HepG2 (cell line): ENCODE results near the gene SLC22A23. TPM values are rescaled to one million over a fixed set of nuclear protein-coding genes. Genes with fewer than 3 reads are reported as not detected.

ENCODE experiments used
- CAMTA2 ChIP-seq: sonication (generic); formaldehyde crosslinking; IDR thresholded peaks from 2 replicates; pipeline ENCODE4 v1.4.0; 2020; ENCODE audit warnings: mild to moderate bottlenecking, missing genetic modification reagents, borderline replicate concordance
- CBX1 ChIP-seq: IDR thresholded peaks from one replicate; pipeline ENCODE4 v1.6.1; 2016; ENCODE audit warnings: antibody characterized with exemption, low read depth
- CENPBD1 ChIP-seq: sonication (generic); formaldehyde crosslinking; IDR thresholded peaks from 2 replicates; pipeline ENCODE4 v1.8.0; 2022; ENCODE audit warnings: missing genetic modification reagents, low read depth, mild to moderate bottlenecking, borderline replicate concordance
- IKZF5 ChIP-seq: IDR thresholded peaks from 2 replicates; pipeline ENCODE4 v1.6.1; 2018; ENCODE audit warnings: missing genetic modification reagents, mild to moderate bottlenecking, missing compliant biosample characterization
- IRF2 ChIP-seq: IDR thresholded peaks from 2 replicates; pipeline ENCODE4 v1.6.1; 2018; ENCODE audit warnings: missing genetic modification reagents, missing compliant biosample characterization
- NFE2L2 ChIP-seq: fragments of 150-350 bp; IDR thresholded peaks from 2 replicates; pipeline ENCODE4 v1.6.1; 2014; ENCODE audit warnings: low read length
- ONECUT2 ChIP-seq: sonication (generic); formaldehyde crosslinking; IDR thresholded peaks from 2 replicates; pipeline ENCODE4 v1.4.0; 2020; ENCODE audit warnings: missing genetic modification reagents
- SIX4 ChIP-seq: sonication (generic); formaldehyde crosslinking; IDR thresholded peaks from 2 replicates; pipeline ENCODE4 v1.4.0; 2020; ENCODE audit warnings: missing genetic modification reagents
- SP1 ChIP-seq, 2 experiments: fragments of 450-650 bp in 1 of 2; sonication (generic) in 1 of 2; formaldehyde crosslinking in 1 of 2; IDR thresholded peaks; 2 replicates each; pipeline versions ENCODE4 v1.4.0 to v1.6.1; 2016 to 2020; ENCODE audit warnings: missing genetic modification reagents in 1 of 2
- SRSF9 ChIP-seq: fragments of 200-400 bp; formaldehyde crosslinking; IDR thresholded peaks from 2 replicates; pipeline ENCODE4 v1.6.1; 2018; ENCODE audit warnings: borderline replicate concordance, mild to moderate bottlenecking, low read depth, low read length; ENCODE audit not compliant: insufficient read depth, poor library complexity, severe bottlenecking
- ZBTB7B ChIP-seq: sonication (generic); formaldehyde crosslinking; IDR thresholded peaks from 2 replicates; pipeline ENCODE4 v1.4.0; 2020; ENCODE audit warnings: missing genetic modification reagents
- ZNF777 ChIP-seq: sonication (generic); formaldehyde crosslinking; IDR thresholded peaks from 2 replicates; pipeline ENCODE4 v1.4.0; 2020; ENCODE audit warnings: missing genetic modification reagents
- ZNF782 ChIP-seq: sonication (generic); formaldehyde crosslinking; IDR thresholded peaks from 2 replicates; pipeline ENCODE4 v1.4.0; 2020; ENCODE audit warnings: missing genetic modification reagents, mild to moderate bottlenecking, borderline replicate concordance
- ZNF891 ChIP-seq: sonication (generic); formaldehyde crosslinking; IDR thresholded peaks from 2 replicates; pipeline ENCODE4 v1.5.0; 2020; ENCODE audit warnings: mild to moderate bottlenecking, missing genetic modification reagents
- ZSCAN9 ChIP-seq: IDR thresholded peaks from 2 replicates; pipeline ENCODE4 v1.6.1; 2016; ENCODE audit warnings: borderline replicate concordance
- polyA plus RNA-seq, 8 experiments: library from polyadenylated mRNA; depleted of rRNA in 3 of 8; stranded (reverse) in 7 of 8; unstranded in 1 of 8; fragments of >200 nt; fragmentation: Illumina TruSeq in 4 of 8; extraction: Trizol in 4 of 8; gene quantifications; 2 replicates each; pipeline versions ENCODE4 v1.2.1 to v1.2.3, GENCODE V29; 2011 to 2016; ENCODE audit warnings: low read depth in 4 of 8, missing spikeins in 1 of 8, mixed read lengths in 1 of 8; ENCODE audit not compliant: insufficient read depth in 1 of 8
- total RNA-seq, 5 experiments: library from RNA; depleted of rRNA; stranded (reverse); fragments of >200 nt; fragmentation: Illumina TruSeq; extraction: Trizol; gene quantifications; 2 replicates each; pipeline ENCODE4 v1.2.3, GENCODE V29; 2016; ENCODE audit warnings: low read depth in 1 of 5
- TF ChIP-seq, protein P1 (sequence below): sonication (generic); formaldehyde crosslinking; IDR thresholded peaks from 2 replicates; pipeline ENCODE4 v1.5.1; 2020; ENCODE audit warnings: mild to moderate bottlenecking, missing genetic modification reagents, moderate library complexity
- TF ChIP-seq, protein P2 (sequence below): IDR thresholded peaks from 2 replicates; pipeline ENCODE4 v1.6.1; 2016; ENCODE audit warnings: mild to moderate bottlenecking

The SLC22A23 gene
- total and polyA plus RNA-seq, 2 of the 13 experiments (the other 11 are each of a cell fraction or from before 2014, with no cell fraction given): 11.8 to 17.5 TPM

DNA sequence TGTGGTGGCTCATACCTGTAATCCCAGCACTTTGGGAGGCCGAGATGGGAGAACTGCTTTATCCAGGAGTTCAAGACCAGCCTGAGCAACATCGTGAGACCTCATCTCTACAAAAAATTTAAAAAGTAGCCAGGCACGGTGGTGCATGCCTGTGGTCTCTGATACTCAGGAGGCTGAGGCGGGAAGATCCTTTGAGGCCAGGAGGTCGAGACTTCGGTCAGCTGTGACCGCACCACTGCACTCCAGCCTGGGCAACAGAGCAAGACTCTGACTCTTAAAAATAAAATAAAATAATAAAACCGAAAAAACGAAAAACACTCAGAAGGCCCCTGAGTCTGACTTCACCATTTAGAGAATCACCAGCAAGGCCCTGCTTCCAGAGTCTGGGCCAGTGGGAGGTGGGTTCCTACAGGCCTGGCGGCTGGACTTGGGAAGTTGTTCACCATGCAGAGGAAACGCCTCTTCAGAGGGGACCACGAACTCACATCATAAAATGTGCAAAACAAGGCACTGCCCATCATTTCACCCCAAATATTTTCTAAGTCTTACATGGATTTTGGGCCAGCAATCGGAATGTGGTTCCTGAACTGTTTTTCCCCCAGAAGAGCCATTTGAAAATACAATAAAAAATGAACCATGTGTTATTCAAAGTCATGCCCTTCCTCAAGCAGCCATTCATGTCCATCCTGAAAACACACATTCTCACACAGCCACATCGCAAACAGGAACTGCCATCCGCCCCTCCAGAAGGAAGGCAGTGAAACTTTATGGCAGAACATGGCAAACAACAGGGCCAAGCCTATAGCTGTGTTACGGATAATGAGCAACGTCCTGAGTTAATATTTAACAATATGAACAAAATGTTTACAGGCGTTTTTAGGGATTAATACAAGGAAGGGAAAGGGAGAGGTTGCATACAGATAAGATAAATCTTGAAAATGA, 57.8 kb downstream of the SLC22A23 start (continued):
- TF ChIP-seq, protein P1, sequence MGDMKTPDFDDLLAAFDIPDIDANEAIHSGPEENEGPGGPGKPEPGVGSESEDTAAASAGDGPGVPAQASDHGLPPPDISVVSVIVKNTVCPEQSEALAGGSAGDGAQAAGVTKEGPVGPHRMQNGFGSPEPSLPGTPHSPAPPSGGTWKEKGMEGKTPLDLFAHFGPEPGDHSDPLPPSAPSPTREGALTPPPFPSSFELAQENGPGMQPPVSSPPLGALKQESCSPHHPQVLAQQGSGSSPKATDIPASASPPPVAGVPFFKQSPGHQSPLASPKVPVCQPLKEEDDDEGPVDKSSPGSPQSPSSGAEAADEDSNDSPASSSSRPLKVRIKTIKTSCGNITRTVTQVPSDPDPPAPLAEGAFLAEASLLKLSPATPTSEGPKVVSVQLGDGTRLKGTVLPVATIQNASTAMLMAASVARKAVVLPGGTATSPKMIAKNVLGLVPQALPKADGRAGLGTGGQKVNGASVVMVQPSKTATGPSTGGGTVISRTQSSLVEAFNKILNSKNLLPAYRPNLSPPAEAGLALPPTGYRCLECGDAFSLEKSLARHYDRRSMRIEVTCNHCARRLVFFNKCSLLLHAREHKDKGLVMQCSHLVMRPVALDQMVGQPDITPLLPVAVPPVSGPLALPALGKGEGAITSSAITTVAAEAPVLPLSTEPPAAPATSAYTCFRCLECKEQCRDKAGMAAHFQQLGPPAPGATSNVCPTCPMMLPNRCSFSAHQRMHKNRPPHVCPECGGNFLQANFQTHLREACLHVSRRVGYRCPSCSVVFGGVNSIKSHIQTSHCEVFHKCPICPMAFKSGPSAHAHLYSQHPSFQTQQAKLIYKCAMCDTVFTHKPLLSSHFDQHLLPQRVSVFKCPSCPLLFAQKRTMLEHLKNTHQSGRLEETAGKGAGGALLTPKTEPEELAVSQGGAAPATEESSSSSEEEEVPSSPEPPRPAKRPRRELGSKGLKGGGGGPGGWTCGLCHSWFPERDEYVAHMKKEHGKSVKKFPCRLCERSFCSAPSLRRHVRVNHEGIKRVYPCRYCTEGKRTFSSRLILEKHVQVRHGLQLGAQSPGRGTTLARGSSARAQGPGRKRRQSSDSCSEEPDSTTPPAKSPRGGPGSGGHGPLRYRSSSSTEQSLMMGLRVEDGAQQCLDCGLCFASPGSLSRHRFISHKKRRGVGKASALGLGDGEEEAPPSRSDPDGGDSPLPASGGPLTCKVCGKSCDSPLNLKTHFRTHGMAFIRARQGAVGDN (CRISPR knock-in tag): peak; percentile 42; the same call in 1 of the 2 replicates
- TF ChIP-seq ZNF891 (no peak), CBX1 (no peak), NFE2L2 (no peak), ZBTB7B (CRISPR knock-in tag) (no peak), CENPBD1 (CRISPR knock-in tag) (no peak), ZSCAN9 (CRISPR knock-in tag) (peak; percentile 45; the same call in 1 of the 2 replicates), IKZF5 (CRISPR knock-in tag) (0 out of 2 replicates have a peak, but pooled peaks have one; percentile 13), ZNF777 (no peak), ONECUT2 (CRISPR knock-in tag) (no peak), SIX4 (no peak), ZNF782 (CRISPR knock-in tag) (no peak), IRF2 (CRISPR knock-in tag) (no peak), SP1 (IDR thresholded peaks at IDR 0.05) (no peak), SP1 (CRISPR knock-in tag; IDR thresholded peaks at IDR 0.05) (no peak), CAMTA2 (CRISPR knock-in tag) (no peak), SRSF9 (no peak)
- TF ChIP-seq, protein P2, sequence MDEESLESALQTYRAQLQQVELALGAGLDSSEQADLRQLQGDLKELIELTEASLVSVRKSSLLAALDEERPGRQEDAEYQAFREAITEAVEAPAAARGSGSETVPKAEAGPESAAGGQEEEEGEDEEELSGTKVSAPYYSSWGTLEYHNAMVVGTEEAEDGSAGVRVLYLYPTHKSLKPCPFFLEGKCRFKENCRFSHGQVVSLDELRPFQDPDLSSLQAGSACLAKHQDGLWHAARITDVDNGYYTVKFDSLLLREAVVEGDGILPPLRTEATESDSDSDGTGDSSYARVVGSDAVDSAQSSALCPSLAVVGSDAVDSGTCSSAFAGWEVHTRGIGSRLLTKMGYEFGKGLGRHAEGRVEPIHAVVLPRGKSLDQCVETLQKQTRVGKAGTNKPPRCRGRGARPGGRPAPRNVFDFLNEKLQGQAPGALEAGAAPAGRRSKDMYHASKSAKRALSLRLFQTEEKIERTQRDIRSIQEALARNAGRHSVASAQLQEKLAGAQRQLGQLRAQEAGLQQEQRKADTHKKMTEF (CRISPR knock-in tag): 0 out of 2 replicates have a peak, but pooled peaks have one; percentile 26
